HepG2 (cell line): ENCODE results near the gene MPI. TPM values are rescaled to one million over a fixed set of nuclear protein-coding genes. Genes with fewer than 3 reads are reported as not detected.

Source experiments
- ARNT2 ChIP-seq: sonication (generic); formaldehyde crosslinking; IDR thresholded peaks from 2 replicates; pipeline ENCODE4 v1.8.0; 2022; ENCODE audit warnings: mild to moderate bottlenecking, low read depth, missing genetic modification reagents, moderate library complexity
- CHCHD3 ChIP-seq: sonication (generic); formaldehyde crosslinking; IDR thresholded peaks from 2 replicates; pipeline ENCODE4 v1.8.0; 2022; ENCODE audit warnings: mild to moderate bottlenecking, missing genetic modification reagents, moderate library complexity
- KDM2A ChIP-seq: sonication (generic); formaldehyde crosslinking; IDR thresholded peaks from 2 replicates; pipeline ENCODE4 v1.4.0; 2020; ENCODE audit warnings: low read depth, missing genetic modification reagents, borderline replicate concordance
- MTF1 ChIP-seq: sonication (generic); formaldehyde crosslinking; IDR thresholded peaks from 2 replicates; pipeline ENCODE4 v1.5.0; 2020; ENCODE audit warnings: missing genetic modification reagents
- RBAK ChIP-seq: sonication (generic); formaldehyde crosslinking; IDR thresholded peaks from 2 replicates; pipeline ENCODE4 v1.5.1; 2020; ENCODE audit warnings: mild to moderate bottlenecking, missing genetic modification reagents
- SALL1 ChIP-seq: sonication (generic); formaldehyde crosslinking; IDR thresholded peaks from 2 replicates; pipeline ENCODE4 v1.8.0; 2022; ENCODE audit warnings: mild to moderate bottlenecking, missing genetic modification reagents
- SMARCC2 ChIP-seq: fragments of 450-650 bp; IDR thresholded peaks from 2 replicates; pipeline ENCODE4 v1.6.1; 2017; ENCODE audit warnings: antibody characterized with exemption, mild to moderate bottlenecking
- YEATS2 ChIP-seq: sonication (generic); formaldehyde crosslinking; IDR thresholded peaks from 2 replicates; pipeline ENCODE4 v1.4.0; 2020; ENCODE audit warnings: missing genetic modification reagents, borderline replicate concordance
- ZBTB21 ChIP-seq: sonication (generic); formaldehyde crosslinking; IDR thresholded peaks from 2 replicates; pipeline ENCODE4 v1.4.0; 2020; ENCODE audit warnings: missing genetic modification reagents
- ZFP62 ChIP-seq: sonication (generic); formaldehyde crosslinking; IDR thresholded peaks from 2 replicates; pipeline ENCODE4 v1.4.0; 2020; ENCODE audit warnings: missing genetic modification reagents
- ZNF121 ChIP-seq: sonication (generic); formaldehyde crosslinking; IDR thresholded peaks from 2 replicates; pipeline ENCODE4 v1.5.0; 2020; ENCODE audit warnings: mild to moderate bottlenecking, missing genetic modification reagents
- ZNF652 ChIP-seq: IDR thresholded peaks from 2 replicates; pipeline ENCODE4 v1.6.1; 2016; ENCODE audit warnings: low read depth, borderline replicate concordance
- polyA plus RNA-seq, 8 experiments: library from polyadenylated mRNA; depleted of rRNA in 3 of 8; stranded (reverse) in 7 of 8; unstranded in 1 of 8; fragments of >200 nt; fragmentation: Illumina TruSeq in 4 of 8; extraction: Trizol in 4 of 8; gene quantifications; 2 replicates each; pipeline versions ENCODE4 v1.2.1 to v1.2.3, GENCODE V29; 2011 to 2016; ENCODE audit warnings: low read depth in 4 of 8, missing spikeins in 1 of 8, mixed read lengths in 1 of 8; ENCODE audit not compliant: insufficient read depth in 1 of 8
- total RNA-seq, 5 experiments: library from RNA; depleted of rRNA; stranded (reverse); fragments of >200 nt; fragmentation: Illumina TruSeq; extraction: Trizol; gene quantifications; 2 replicates each; pipeline ENCODE4 v1.2.3, GENCODE V29; 2016; ENCODE audit warnings: low read depth in 1 of 5
- TF ChIP-seq, protein P1 (sequence below): fragments of 450-650 bp; IDR thresholded peaks from 2 replicates; pipeline ENCODE4 v1.6.1; 2016
- TF ChIP-seq, protein P2 (sequence below): sonication (generic); formaldehyde crosslinking; IDR thresholded peaks from 2 replicates; pipeline ENCODE4 v1.9.0; 2021; ENCODE audit warnings: mild to moderate bottlenecking, missing genetic modification reagents
- TF ChIP-seq, protein P3 (sequence below): sonication (generic); formaldehyde crosslinking; IDR thresholded peaks from 2 replicates; pipeline ENCODE4 v1.5.1; 2020; ENCODE audit warnings: mild to moderate bottlenecking, missing genetic modification reagents
- TF ChIP-seq, protein P4 (sequence below): sonication (generic); formaldehyde crosslinking; IDR thresholded peaks from 2 replicates; pipeline ENCODE4 v1.5.0; 2020; ENCODE audit warnings: missing genetic modification reagents
- TF ChIP-seq, protein P5 (sequence below): sonication (generic); formaldehyde crosslinking; IDR thresholded peaks from 2 replicates; pipeline ENCODE4 v1.4.0; 2020; ENCODE audit warnings: missing genetic modification reagents

The MPI gene
- total and polyA plus RNA-seq, 2 of the 13 experiments (the other 11 are each of a cell fraction or from before 2014, with no cell fraction given), result 36.9 to 63.5 TPM

DNA sequence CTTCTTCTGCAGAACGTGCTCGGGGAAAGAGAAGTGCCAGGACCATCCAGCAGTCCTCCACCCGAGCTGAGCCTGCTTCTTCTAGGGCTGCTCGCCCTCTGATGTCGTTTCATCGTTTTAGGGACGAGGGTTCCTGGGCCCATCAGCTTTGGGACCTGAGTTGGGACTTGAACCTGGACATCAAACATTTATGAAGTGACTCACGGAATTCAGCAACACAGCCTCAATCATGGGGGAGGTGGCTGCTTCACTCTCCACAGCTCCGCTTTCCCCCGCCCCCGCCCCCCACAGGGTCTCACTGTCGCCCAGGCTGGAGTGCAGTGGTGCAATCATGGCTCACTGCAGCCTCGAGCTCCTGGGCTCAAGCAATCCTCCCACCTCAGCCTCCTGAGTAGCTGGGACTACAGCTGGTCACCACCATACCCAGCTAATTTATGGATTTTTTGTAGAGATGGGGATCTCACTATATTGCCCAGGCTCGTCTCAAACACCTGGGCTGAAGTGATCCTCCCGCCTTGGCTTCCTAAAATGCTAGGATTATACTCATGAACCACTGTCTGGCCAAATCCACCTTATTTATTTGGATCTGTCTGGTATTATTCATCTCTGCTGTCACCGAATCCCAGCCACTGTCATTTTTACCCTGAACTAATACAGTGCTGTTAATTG is 16.0 kb upstream of the MPI start (continued):
- TF ChIP-seq, protein P1, sequence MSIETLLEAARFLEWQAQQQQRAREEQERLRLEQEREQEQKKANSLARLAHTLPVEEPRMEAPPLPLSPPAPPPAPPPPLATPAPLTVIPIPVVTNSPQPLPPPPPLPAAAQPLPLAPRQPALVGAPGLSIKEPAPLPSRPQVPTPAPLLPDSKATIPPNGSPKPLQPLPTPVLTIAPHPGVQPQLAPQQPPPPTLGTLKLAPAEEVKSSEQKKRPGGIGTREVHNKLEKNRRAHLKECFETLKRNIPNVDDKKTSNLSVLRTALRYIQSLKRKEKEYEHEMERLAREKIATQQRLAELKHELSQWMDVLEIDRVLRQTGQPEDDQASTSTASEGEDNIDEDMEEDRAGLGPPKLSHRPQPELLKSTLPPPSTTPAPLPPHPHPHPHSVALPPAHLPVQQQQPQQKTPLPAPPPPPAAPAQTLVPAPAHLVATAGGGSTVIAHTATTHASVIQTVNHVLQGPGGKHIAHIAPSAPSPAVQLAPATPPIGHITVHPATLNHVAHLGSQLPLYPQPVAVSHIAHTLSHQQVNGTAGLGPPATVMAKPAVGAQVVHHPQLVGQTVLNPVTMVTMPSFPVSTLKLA, result no peak
- TF ChIP-seq KDM2A, result no peak
- no peak for TF ChIP-seq ZBTB21 (CRISPR knock-in tag)
- no peak for TF ChIP-seq SMARCC2
- no peak for TF ChIP-seq CHCHD3
- TF ChIP-seq ARNT2 (CRISPR knock-in tag), result no peak
- TF ChIP-seq SALL1 (CRISPR knock-in tag), result 0 out of 2 replicates have a peak, but pooled peaks have one; percentile 44
- TF ChIP-seq, protein P2, sequence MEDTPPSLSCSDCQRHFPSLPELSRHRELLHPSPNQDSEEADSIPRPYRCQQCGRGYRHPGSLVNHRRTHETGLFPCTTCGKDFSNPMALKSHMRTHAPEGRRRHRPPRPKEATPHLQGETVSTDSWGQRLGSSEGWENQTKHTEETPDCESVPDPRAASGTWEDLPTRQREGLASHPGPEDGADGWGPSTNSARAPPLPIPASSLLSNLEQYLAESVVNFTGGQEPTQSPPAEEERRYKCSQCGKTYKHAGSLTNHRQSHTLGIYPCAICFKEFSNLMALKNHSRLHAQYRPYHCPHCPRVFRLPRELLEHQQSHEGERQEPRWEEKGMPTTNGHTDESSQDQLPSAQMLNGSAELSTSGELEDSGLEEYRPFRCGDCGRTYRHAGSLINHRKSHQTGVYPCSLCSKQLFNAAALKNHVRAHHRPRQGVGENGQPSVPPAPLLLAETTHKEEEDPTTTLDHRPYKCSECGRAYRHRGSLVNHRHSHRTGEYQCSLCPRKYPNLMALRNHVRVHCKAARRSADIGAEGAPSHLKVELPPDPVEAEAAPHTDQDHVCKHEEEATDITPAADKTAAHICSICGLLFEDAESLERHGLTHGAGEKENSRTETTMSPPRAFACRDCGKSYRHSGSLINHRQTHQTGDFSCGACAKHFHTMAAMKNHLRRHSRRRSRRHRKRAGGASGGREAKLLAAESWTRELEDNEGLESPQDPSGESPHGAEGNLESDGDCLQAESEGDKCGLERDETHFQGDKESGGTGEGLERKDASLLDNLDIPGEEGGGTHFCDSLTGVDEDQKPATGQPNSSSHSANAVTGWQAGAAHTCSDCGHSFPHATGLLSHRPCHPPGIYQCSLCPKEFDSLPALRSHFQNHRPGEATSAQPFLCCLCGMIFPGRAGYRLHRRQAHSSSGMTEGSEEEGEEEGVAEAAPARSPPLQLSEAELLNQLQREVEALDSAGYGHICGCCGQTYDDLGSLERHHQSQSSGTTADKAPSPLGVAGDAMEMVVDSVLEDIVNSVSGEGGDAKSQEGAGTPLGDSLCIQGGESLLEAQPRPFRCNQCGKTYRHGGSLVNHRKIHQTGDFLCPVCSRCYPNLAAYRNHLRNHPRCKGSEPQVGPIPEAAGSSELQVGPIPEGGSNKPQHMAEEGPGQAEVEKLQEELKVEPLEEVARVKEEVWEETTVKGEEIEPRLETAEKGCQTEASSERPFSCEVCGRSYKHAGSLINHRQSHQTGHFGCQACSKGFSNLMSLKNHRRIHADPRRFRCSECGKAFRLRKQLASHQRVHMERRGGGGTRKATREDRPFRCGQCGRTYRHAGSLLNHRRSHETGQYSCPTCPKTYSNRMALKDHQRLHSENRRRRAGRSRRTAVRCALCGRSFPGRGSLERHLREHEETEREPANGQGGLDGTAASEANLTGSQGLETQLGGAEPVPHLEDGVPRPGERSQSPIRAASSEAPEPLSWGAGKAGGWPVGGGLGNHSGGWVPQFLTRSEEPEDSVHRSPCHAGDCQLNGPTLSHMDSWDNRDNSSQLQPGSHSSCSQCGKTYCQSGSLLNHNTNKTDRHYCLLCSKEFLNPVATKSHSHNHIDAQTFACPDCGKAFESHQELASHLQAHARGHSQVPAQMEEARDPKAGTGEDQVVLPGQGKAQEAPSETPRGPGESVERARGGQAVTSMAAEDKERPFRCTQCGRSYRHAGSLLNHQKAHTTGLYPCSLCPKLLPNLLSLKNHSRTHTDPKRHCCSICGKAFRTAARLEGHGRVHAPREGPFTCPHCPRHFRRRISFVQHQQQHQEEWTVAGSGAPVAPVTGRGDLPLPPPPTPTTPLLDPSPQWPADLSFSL, result no peak
- TF ChIP-seq ZFP62 (CRISPR knock-in tag), result no peak
- no peak for TF ChIP-seq YEATS2
- TF ChIP-seq, protein P3, sequence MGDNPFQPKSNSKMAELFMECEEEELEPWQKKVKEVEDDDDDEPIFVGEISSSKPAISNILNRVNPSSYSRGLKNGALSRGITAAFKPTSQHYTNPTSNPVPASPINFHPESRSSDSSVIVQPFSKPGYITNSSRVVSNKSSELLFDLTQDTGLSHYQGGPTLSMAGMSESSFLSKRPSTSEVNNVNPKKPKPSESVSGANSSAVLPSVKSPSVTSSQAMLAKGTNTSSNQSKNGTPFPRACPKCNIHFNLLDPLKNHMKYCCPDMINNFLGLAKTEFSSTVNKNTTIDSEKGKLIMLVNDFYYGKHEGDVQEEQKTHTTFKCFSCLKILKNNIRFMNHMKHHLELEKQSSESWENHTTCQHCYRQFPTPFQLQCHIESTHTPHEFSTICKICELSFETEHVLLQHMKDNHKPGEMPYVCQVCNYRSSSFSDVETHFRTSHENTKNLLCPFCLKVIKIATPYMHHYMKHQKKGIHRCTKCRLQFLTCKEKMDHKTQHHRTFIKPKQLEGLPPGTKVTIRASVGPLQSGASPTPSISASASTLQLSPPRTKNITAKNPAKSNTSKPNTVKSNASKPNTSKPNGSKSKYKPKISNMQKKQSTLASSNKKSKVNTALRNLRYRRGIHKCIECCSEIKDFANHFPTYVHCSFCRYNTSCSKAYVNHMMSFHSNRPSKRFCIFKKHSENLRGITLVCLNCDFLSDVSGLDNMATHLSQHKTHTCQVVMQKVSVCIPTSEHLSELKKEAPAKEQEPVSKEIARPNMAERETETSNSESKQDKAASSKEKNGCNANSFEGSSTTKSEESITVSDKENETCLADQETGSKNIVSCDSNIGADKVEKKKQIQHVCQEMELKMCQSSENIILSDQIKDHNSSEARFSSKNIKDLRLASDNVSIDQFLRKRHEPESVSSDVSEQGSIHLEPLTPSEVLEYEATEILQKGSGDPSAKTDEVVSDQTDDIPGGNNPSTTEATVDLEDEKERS (CRISPR knock-in tag), result no peak
- TF ChIP-seq RBAK (CRISPR knock-in tag), result no peak
- TF ChIP-seq MTF1, result no peak
- peak; percentile 87 for TF ChIP-seq ZNF121 (CRISPR knock-in tag)
- TF ChIP-seq, protein P4, sequence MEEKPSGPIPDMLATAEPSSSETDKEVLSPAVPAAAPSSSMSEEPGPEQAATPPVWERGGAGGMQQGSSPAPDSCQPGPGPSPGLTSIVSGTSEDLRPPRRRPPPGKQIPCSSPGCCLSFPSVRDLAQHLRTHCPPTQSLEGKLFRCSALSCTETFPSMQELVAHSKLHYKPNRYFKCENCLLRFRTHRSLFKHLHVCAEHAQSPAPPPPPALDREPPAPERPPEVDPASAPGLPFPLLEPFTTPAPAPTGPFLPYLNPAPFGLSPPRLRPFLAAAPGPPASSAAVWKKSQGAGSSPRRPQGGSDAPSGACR, result no peak
- TF ChIP-seq ZNF652, result no peak
- TF ChIP-seq, protein P5, sequence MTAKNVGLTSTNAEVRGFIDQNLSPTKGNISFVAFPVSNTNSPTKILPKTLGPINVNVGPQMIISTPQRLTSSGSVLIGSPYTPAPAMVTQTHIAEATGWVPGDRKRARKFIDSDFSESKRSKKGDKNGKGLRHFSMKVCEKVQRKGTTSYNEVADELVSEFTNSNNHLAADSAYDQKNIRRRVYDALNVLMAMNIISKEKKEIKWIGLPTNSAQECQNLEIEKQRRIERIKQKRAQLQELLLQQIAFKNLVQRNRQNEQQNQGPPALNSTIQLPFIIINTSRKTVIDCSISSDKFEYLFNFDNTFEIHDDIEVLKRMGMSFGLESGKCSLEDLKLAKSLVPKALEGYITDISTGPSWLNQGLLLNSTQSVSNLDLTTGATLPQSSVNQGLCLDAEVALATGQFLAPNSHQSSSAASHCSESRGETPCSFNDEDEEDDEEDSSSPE (CRISPR knock-in tag), result no peak
